Type B pancreatic cell (in vitro differentiated cells): ENCODE measurements around the gene HSPG2. TPM values are rescaled to one million over a fixed set of nuclear protein-coding genes. Genes with fewer than 3 reads are reported as not detected.

Experiments
- DNase-seq: peaks from one replicate; pipeline ENCODE4 v3.0.0; 2021; ENCODE audit warnings: mixed read lengths; ENCODE audit not compliant: unreplicated experiment; ENCODE audit errors: extremely low spot score
- H3K27ac Mint-ChIP-seq: 2 replicates; pipeline ENCODE4 v1.8.0; 2021; ENCODE audit warnings: mild to moderate bottlenecking, mixed read lengths
- H3K27me3 Mint-ChIP-seq: 2 replicates; pipeline ENCODE4 v1.8.0; 2021; ENCODE audit warnings: mixed read lengths
- H3K36me3 Mint-ChIP-seq: 2 replicates; pipeline ENCODE4 v1.8.0; 2021; ENCODE audit warnings: mixed read lengths
- H3K4me1 Mint-ChIP-seq: one replicate; pipeline ENCODE4 v1.8.0; 2021; ENCODE audit warnings: mixed read lengths; ENCODE audit not compliant: unreplicated experiment
- H3K4me3 Mint-ChIP-seq: 2 replicates; pipeline ENCODE4 v1.8.0; 2021; ENCODE audit warnings: mild to moderate bottlenecking, mixed read lengths
- H3K9me3 Mint-ChIP-seq: 2 replicates; pipeline ENCODE4 v1.8.0; 2021; ENCODE audit warnings: mixed read lengths
- CTCF ChIP-seq: fragments of 200-600 bp; sonication (generic); conservative IDR thresholded peaks from 2 replicates; pipeline ENCODE4 v1.5.0; 2021; ENCODE audit warnings: antibody characterized with exemption, mild to moderate bottlenecking
- total RNA-seq: library from RNA; stranded (reverse); gene quantifications from 2 replicates; pipeline ENCODE4 v1.2.1, GENCODE V29; 2021; ENCODE audit warnings: low replicate concordance

HSPG2 gene
- total RNA-seq, 1 donor from 2014 or later = 130 TPM

- H3K27ac Mint-ChIP-seq = no peak overlapping the region
- no peaks in the 10 kb centered on the region for H3K27me3 Mint-ChIP-seq
- TF ChIP-seq CTCF = no peak
- no peak overlapping the region for H3K4me3 Mint-ChIP-seq
- peaks cover 20% of the 10 kb centered on the region for H3K4me1 Mint-ChIP-seq
- peaks cover 15% of the 10 kb centered on the region for H3K36me3 Mint-ChIP-seq
- no peaks in the 10 kb centered on the region for H3K9me3 Mint-ChIP-seq
- no peak for DNase-seq
Observed at GRCh38 chr1:21775550-21775914, 161.6 kb downstream of the HSPG2 start.

GRCh38 chr1:21774835-21775549, 162.1 kb downstream of the HSPG2 start:
- Mint-ChIP-seq H3K4me3 (no peak overlapping the region), H3K27ac (no peak overlapping the region), H3K4me1 (peaks cover 15% of the 10 kb centered on the region)

GRCh38 chr1:21773585-21773984, 163.5 kb downstream of the HSPG2 start:
- Mint-ChIP-seq H3K27ac (no peak overlapping the region), H3K36me3 (peaks cover 12% of the 10 kb centered on the region), H3K27me3 (no peaks in the 10 kb centered on the region), H3K4me3 (no peak overlapping the region), H3K9me3 (no peaks in the 10 kb centered on the region), H3K4me1 (peaks cover 15% of the 10 kb centered on the region)
- no peak for TF ChIP-seq CTCF
- DNase-seq = no peak

More at GRCh38 chr1:21774835-21775549, 162.1 kb downstream of the HSPG2 start:
- Mint-ChIP-seq H3K36me3 (peaks cover 13% of the 10 kb centered on the region), H3K27me3 (no peaks in the 10 kb centered on the region), H3K9me3 (no peaks in the 10 kb centered on the region)
- no peak for DNase-seq
- TF ChIP-seq CTCF = no peak

Other genes with a start within 250 kb of the HSPG2 start
- 58.7 and 66.7 TPM in 2 replicates for gene USP48, start 154.2 kb downstream of the HSPG2 start, total RNA-seq
- 0.19 TPM in 1 of 2 replicates, not detected in the other for gene LDLRAD2, start 125.0 kb downstream of the HSPG2 start, total RNA-seq
- not detected in 2 replicates for gene CELA3B, start 39.7 kb upstream of the HSPG2 start, total RNA-seq
- gene CELA3A, start 64.3 kb upstream of the HSPG2 start, total RNA-seq = 0.40 TPM in 1 of 2 replicates, not detected in the other
- 238 and 301 TPM in 2 replicates for gene CDC42, start 115.4 kb upstream of the HSPG2 start, total RNA-seq
- gene WNT4, start 205.8 kb upstream of the HSPG2 start, total RNA-seq = 9.8 and 26.4 TPM in 2 replicates